B cell (primary cell): ENCODE measurements around the gene ASCL5. TPM values are rescaled to one million over a fixed set of nuclear protein-coding genes. Genes with fewer than 3 reads are reported as not detected.

Experiments used
- ATAC-seq: fragments of 200-7000 bp; cut with Tn5 transposase; one replicate; pipeline ENCODE4 v1.10.0; 2021; ENCODE audit warnings: low read depth, mild to moderate bottlenecking, moderate number of reproducible peaks, moderate library complexity
- CTCF ChIA-PET: fragments of 350-600 bp; sonication (Branson Sonifier 250); formaldehyde crosslinking; loops from one replicate; lab custom pipeline; 2021; ENCODE audit warnings: antibody characterized with exemption, inconsistent platforms; lab: Charles Lee
- POLR2A ChIA-PET: fragments of 350-600 bp; sonication (Branson Sonifier 250); formaldehyde crosslinking; loops from one replicate; lab custom pipeline; 2021; ENCODE audit warnings: antibody characterized with exemption; lab: Charles Lee
- DNase-seq: peaks from one replicate; pipeline ENCODE4 v3.0.0; 2013
- H2AFZ ChIP-seq: 2 replicates; pipeline ENCODE4 v1.6.1; 2012; ENCODE audit warnings: mild to moderate bottlenecking, low read depth, low read length; ENCODE audit not compliant: insufficient read depth, poor library complexity, severe bottlenecking
- H3K27ac ChIP-seq, 2 donors: 1 replicate in 1 of 2; 2 replicates in 1 of 2; pipeline ENCODE4 v1.5.1; 2012 to 2013; ENCODE audit warnings: low read length in 2 of 2, mild to moderate bottlenecking in 2 of 2, moderate library complexity in 1 of 2
- H3K27me3 ChIP-seq, 4 experiments: fragments of 200-600 bp in 1 of 4; sonication (generic) in 1 of 4; replicated peaks in 1 of 4; 1 replicate in 2 of 4; 2 replicates in 2 of 4; pipeline versions ENCODE4 v1.6.1 to v1.7.0; 2013 to 2016; ENCODE audit warnings: low read length in 3 of 4, mild to moderate bottlenecking in 2 of 4, mixed read lengths in 1 of 4, moderate library complexity in 1 of 4; ENCODE audit not compliant: insufficient read depth in 4 of 4, control insufficient read depth in 3 of 4; ENCODE audit errors: control extremely low read depth in 1 of 4
- H3K36me3 ChIP-seq, 2 experiments: replicated peaks in 1 of 2; 1 replicate in 1 of 2; 2 replicates in 1 of 2; pipeline versions ENCODE4 v1.6.1 to v1.7.1; 2013; ENCODE audit warnings: low read length in 1 of 2; ENCODE audit not compliant: insufficient read depth in 2 of 2, control insufficient read depth in 1 of 2; ENCODE audit errors: control extremely low read depth in 1 of 2, extremely low read depth in 1 of 2
- H3K4me1 ChIP-seq, 2 donors: fragments of 200-600 bp in 1 of 2; sonication (generic) in 1 of 2; 1 replicate in 1 of 2; 2 replicates in 1 of 2; pipeline versions ENCODE4 v1.5.1 to v1.6.1; 2013 to 2017; ENCODE audit warnings: low read length in 2 of 2; ENCODE audit not compliant: control insufficient read depth in 2 of 2, insufficient read depth in 2 of 2
- H3K4me2 ChIP-seq: replicated peaks from 2 replicates; pipeline ENCODE3; 2012; ENCODE audit warnings: mild to moderate bottlenecking, low read depth, low read length; ENCODE audit not compliant: poor library complexity, severe bottlenecking
- H3K4me3 ChIP-seq, 5 experiments: fragments of 200-600 bp in 1 of 5; sonication (generic) in 1 of 5; 1 replicate in 3 of 5; 2 replicates in 2 of 5; pipeline versions ENCODE4 v1.5.1 to v1.7.0; 2011 to 2016; ENCODE audit warnings: low read length in 4 of 5, mild to moderate bottlenecking in 4 of 5, low read depth in 2 of 5, control low read depth in 1 of 5, moderate library complexity in 1 of 5; ENCODE audit not compliant: insufficient read depth in 1 of 5; ENCODE audit errors: control extremely low read depth in 1 of 5, extremely low read depth in 1 of 5
- H3K79me2 ChIP-seq: fragments of 200-600 bp; sonication (generic); one replicate; pipeline ENCODE4 v1.6.0; 2016; ENCODE audit warnings: low read length; ENCODE audit not compliant: control insufficient read depth, insufficient read depth
- H3K9ac ChIP-seq: fragments of 200-600 bp; sonication (generic); 2 replicates; pipeline ENCODE4 v1.6.1; 2017; ENCODE audit warnings: mild to moderate bottlenecking, low read length, moderate library complexity
- H3K9me3 ChIP-seq, 3 donors: one replicate each; pipeline versions ENCODE4 v1.6.1 to v1.7.1; 2013; ENCODE audit warnings: low read length in 2 of 3; ENCODE audit not compliant: control insufficient read depth in 2 of 3, insufficient read depth in 1 of 3; ENCODE audit errors: control extremely low read depth in 1 of 3
- H4K20me1 ChIP-seq: 2 replicates; pipeline ENCODE4 v1.6.0; 2012; ENCODE audit warnings: mild to moderate bottlenecking, low read length; ENCODE audit not compliant: insufficient read depth, control insufficient read depth, poor library complexity, severe bottlenecking
- H3K27ac Mint-ChIP-seq: one replicate; pipeline ENCODE4 v1.8.0; 2021; ENCODE audit warnings: mixed read lengths
- H3K27me3 Mint-ChIP-seq: one replicate; pipeline ENCODE4 v1.8.0; 2021; ENCODE audit warnings: mixed read lengths
- H3K4me1 Mint-ChIP-seq: one replicate; pipeline ENCODE4 v1.8.0; 2021; ENCODE audit warnings: mixed read lengths
- H3K4me3 Mint-ChIP-seq: one replicate; pipeline ENCODE4 v1.8.0; 2021; ENCODE audit warnings: mixed read lengths
- H3K9me3 Mint-ChIP-seq: one replicate; pipeline ENCODE4 v1.8.0; 2022; ENCODE audit warnings: mixed read lengths; ENCODE audit not compliant: insufficient read depth
- EZH2 ChIP-seq: IDR thresholded peaks from 2 replicates; pipeline ENCODE4 v1.6.1; 2012; ENCODE audit warnings: borderline replicate concordance, low read depth, mild to moderate bottlenecking, moderate library complexity, low read length; ENCODE audit not compliant: insufficient read depth, poor library complexity, severe bottlenecking
- WGBS: methylation state at CpG from one replicate; pipeline ENCODE4 v1.1.5; 2013; ENCODE audit warnings: missing lambda C conversion rate; ENCODE audit not compliant: insufficient coverage; 5-methylcytosine and 5-hydroxymethylcytosine counted together
- intact Hi-C: fragments of 100-400 bp; cut with micrococcal nuclease; formaldehyde crosslinking; loops from one replicate; pipeline ENCODE4 v1.10.0; 2022
- polyA plus RNA-seq: library from polyadenylated mRNA; depleted of rRNA; stranded (reverse); fragments of >200 nt; gene quantifications from 2 replicates; pipeline ENCODE4 v1.2.3, GENCODE V29; 2012
- total RNA-seq, 2 donors: library from RNA; stranded (reverse); fragments of 120-200 nt in 1 of 2; gene quantifications; 1 replicate in 1 of 2; 2 replicates in 1 of 2; pipeline versions ENCODE4 v1.2.3 to v1.2.4, GENCODE V29; 2013 to 2022
- TF ChIP-seq, protein P1 (sequence below): fragments of 200-600 bp; IDR thresholded peaks from one replicate; pipeline ENCODE4 v1.8.0; 2022; ENCODE audit warnings: antibody characterized with exemption, mild to moderate bottlenecking

Gene ASCL5
- total and polyA plus RNA-seq, 2 donors (not counting 1 experiment from before 2014, with no cell fraction given), result not detected

DNA sequence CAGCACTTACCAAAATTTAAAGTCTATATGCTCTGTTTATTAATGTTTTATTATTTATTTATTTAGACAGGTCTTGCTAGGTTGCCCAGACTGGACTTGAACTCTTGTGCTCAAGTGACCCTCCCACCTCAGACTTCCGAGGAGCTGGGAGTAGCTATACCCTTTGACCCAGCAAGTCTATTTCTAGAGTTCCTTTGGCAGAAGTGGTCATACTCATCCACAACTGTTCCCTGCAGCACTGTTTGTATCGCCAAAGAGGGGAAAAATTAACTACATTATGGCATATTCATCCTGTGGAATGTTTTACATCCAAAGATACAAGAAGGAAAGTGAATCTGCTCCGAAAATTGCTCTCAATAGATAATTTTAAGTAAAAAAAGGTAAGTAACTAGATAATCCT lies 43.2 kb downstream of the ASCL5 start:
- no peaks in the 10 kb centered on the region for H3K4me1 ChIP-seq
- H3K4me3 Mint-ChIP-seq, result no peak overlapping the region
- H2AFZ ChIP-seq, result no peak overlapping the region
- no peaks in the 10 kb centered on the region for H3K9me3 ChIP-seq
- H3K4me2 ChIP-seq, result no peak overlapping the region
- H3K4me3 ChIP-seq, result no peak overlapping the region
- no peak overlapping the region for H3K27ac Mint-ChIP-seq
- no peak for TF ChIP-seq EZH2
- TF ChIP-seq, protein P1, sequence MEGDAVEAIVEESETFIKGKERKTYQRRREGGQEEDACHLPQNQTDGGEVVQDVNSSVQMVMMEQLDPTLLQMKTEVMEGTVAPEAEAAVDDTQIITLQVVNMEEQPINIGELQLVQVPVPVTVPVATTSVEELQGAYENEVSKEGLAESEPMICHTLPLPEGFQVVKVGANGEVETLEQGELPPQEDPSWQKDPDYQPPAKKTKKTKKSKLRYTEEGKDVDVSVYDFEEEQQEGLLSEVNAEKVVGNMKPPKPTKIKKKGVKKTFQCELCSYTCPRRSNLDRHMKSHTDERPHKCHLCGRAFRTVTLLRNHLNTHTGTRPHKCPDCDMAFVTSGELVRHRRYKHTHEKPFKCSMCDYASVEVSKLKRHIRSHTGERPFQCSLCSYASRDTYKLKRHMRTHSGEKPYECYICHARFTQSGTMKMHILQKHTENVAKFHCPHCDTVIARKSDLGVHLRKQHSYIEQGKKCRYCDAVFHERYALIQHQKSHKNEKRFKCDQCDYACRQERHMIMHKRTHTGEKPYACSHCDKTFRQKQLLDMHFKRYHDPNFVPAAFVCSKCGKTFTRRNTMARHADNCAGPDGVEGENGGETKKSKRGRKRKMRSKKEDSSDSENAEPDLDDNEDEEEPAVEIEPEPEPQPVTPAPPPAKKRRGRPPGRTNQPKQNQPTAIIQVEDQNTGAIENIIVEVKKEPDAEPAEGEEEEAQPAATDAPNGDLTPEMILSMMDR, result no peak
- POLR2A ChIA-PET, result no interaction called here
- H4K20me1 ChIP-seq, result no peaks in the 10 kb centered on the region
- CTCF ChIA-PET, result interaction anchor here (0.7 kb wide), 1 partner anchor 32 kb away, joined by 3 read pairs; no protein-coding TSS in a partner anchor
- no peaks in the 10 kb centered on the region for H3K36me3 ChIP-seq
- no peak for DNase-seq
- H3K9ac ChIP-seq, result no peak overlapping the region
- no peaks in the 10 kb centered on the region for H3K9me3 Mint-ChIP-seq
- intact Hi-C loops, result no loop called here
- no peaks in the 10 kb centered on the region for H3K79me2 ChIP-seq
- H3K27me3 Mint-ChIP-seq, result peaks cover 26% of the 10 kb centered on the region
- ATAC-seq, result no peak
- peaks cover 0 to 7% (median 2%) of the 10 kb centered on the region in 4 experiments for H3K27me3 ChIP-seq
- no peaks in the 10 kb centered on the region for H3K4me1 Mint-ChIP-seq
- H3K27ac ChIP-seq, result no peak overlapping the region
- 71% methylated on average over 1 of the region's 3 CpGs for WGBS

DNA sequence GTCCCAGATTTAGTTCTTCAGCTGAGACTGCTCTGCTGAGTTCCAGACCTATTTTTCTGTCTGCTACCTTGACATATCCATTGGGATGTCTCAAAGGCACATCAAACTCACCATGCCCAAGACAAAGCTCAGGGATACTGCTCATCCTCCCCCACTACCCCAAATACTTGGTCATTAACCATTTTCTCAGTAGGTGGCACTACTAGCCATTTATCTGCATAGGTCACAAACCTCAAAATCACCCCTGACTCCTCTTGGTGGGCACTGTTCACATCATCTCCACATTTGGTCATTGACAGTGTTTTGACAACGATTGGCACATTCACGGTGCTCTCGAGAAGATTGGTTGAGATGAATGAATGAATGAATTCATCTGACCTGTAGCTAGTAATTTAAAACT lies 46.8 kb downstream of the ASCL5 start:
- intact Hi-C loops, result no loop called here
- H3K9ac ChIP-seq, result no peak overlapping the region
- no peak overlapping the region for H3K4me3 ChIP-seq
- DNase-seq (no peak), ATAC-seq (no peak)
- H3K27ac ChIP-seq, result no peak overlapping the region
- no CpG with 5 or more reads among the region's 3 CpGs for WGBS
- H3K9me3 ChIP-seq, result no peaks in the 10 kb centered on the region
- H3K36me3 ChIP-seq, result no peaks in the 10 kb centered on the region
- no peak overlapping the region for H3K4me3 Mint-ChIP-seq
- H3K4me2 ChIP-seq, result no peak overlapping the region
- no peak for TF ChIP-seq EZH2
- TF ChIP-seq, protein P1, result no peak
- H3K27me3 Mint-ChIP-seq, result peaks cover 7% of the 10 kb centered on the region
- no peaks in the 10 kb centered on the region for H4K20me1 ChIP-seq
- H3K4me1 ChIP-seq, result no peaks in the 10 kb centered on the region
- H3K27ac Mint-ChIP-seq, result no peak overlapping the region
- no peaks in the 10 kb centered on the region for H3K4me1 Mint-ChIP-seq
- peaks cover 0 to 4% (median 2%) of the 10 kb centered on the region in 4 experiments for H3K27me3 ChIP-seq
- no peaks in the 10 kb centered on the region for H3K9me3 Mint-ChIP-seq
- no peak overlapping the region for H2AFZ ChIP-seq
- POLR2A ChIA-PET, result no interaction called here
- CTCF ChIA-PET, result interaction anchor here (0.7 kb wide), 2 partner anchors 9 to 37 kb away, joined by 3 read pairs; no protein-coding TSS in a partner anchor
- no peaks in the 10 kb centered on the region for H3K79me2 ChIP-seq
